Smooth muscle cell (in vitro differentiated cells): Measurements from ENCODE around the gene RPS27. TPM values are rescaled to one million over a fixed set of nuclear protein-coding genes. Genes with fewer than 3 reads are reported as not detected.
A peak's percentile ranks its signal among the peaks of the same experiment; 100 is the strongest.

Experiments
- DNase-seq: peaks from one replicate; lab custom pipeline; 2025; ENCODE audit not compliant: unreplicated experiment; lab: John Stamatoyannopoulos, UW
- H2AFZ ChIP-seq: fragments of 200-600 bp; sonication (generic); 2 replicates; pipeline ENCODE4 v1.6.0; 2016; ENCODE audit warnings: antibody characterized with exemption, low read depth, mild to moderate bottlenecking
- H3F3A ChIP-seq: fragments of 200-600 bp; sonication (generic); 2 replicates; pipeline ENCODE4 v1.6.0; 2017; ENCODE audit warnings: antibody characterized with exemption, low read depth
- H3K27ac ChIP-seq: fragments of 200-600 bp; sonication (generic); 2 replicates; pipeline ENCODE4 v1.5.1; 2016; ENCODE audit warnings: low read depth, mild to moderate bottlenecking
- H3K27me3 ChIP-seq: fragments of 200-600 bp; sonication (generic); 2 replicates; pipeline ENCODE4 v1.6.1; 2016; ENCODE audit warnings: low read depth, mild to moderate bottlenecking
- H3K36me3 ChIP-seq: fragments of 200-600 bp; sonication (generic); 2 replicates; pipeline ENCODE4 v1.5.1; 2016; ENCODE audit warnings: low read depth
- H3K4me1 ChIP-seq: fragments of 200-600 bp; sonication (generic); 2 replicates; pipeline ENCODE4 v1.5.1; 2016; ENCODE audit warnings: low read depth
- H3K4me2 ChIP-seq: fragments of 200-600 bp; sonication (generic); 2 replicates; pipeline ENCODE4 v1.6.0; 2016; ENCODE audit warnings: mild to moderate bottlenecking
- H3K4me3 ChIP-seq: fragments of 200-600 bp; sonication (generic); 2 replicates; pipeline ENCODE4 v1.5.1; 2016; ENCODE audit warnings: mild to moderate bottlenecking
- H3K79me2 ChIP-seq: fragments of 200-600 bp; sonication (generic); 2 replicates; pipeline ENCODE4 v1.6.0; 2016; ENCODE audit warnings: low read depth, mild to moderate bottlenecking
- H3K9ac ChIP-seq: fragments of 200-600 bp; sonication (generic); 2 replicates; pipeline ENCODE4 v1.6.0; 2016; ENCODE audit warnings: low read depth
- H3K9me3 ChIP-seq: fragments of 200-600 bp; sonication (generic); replicated peaks from 2 replicates; pipeline ENCODE4 v1.5.1; 2016; ENCODE audit warnings: low read depth
- H4K20me1 ChIP-seq: fragments of 200-600 bp; sonication (generic); 2 replicates; pipeline ENCODE4 v1.6.0; 2016; ENCODE audit warnings: low read depth
- CTCF ChIP-seq: fragments of 200-600 bp; sonication (generic); IDR thresholded peaks from 2 replicates; pipeline ENCODE4 v1.5.1; 2017; ENCODE audit warnings: borderline replicate concordance, mild to moderate bottlenecking, antibody characterized with exemption; ENCODE audit not compliant: insufficient read depth, poor library complexity, severe bottlenecking
- WGBS: methylation state at CpG from one replicate; pipeline ENCODE4 v1.1.7; 2016; ENCODE audit warnings: low lambda C conversion rate; 5-methylcytosine and 5-hydroxymethylcytosine counted together
- polyA plus RNA-seq: library from polyadenylated mRNA; unstranded; fragments of >200 nt; fragmentation: Nextera tagmentation; extraction: Ambion mirVana; gene quantifications from 2 replicates; pipeline ENCODE4 v1.2.1, GENCODE V29; 2016
- total RNA-seq: library from RNA; depleted of rRNA; stranded (reverse); fragments of >200 nt; gene quantifications from 2 replicates; pipeline ENCODE4 v1.2.3, GENCODE V29; 2014

The RPS27 gene
- total and polyA plus RNA-seq, 2 experiments from 2014 or later = 1,522 to 3,702 TPM

GRCh38 chr1:153960206-153960605, 30.4 kb upstream of the RPS27 start:
- DNase-seq = no peak
- Histone ChIP-seq H4K20me1 (peaks cover 41% of the 10 kb centered on the region), H3K36me3 (no peaks in the 10 kb centered on the region), H3K4me2 (no peak overlapping the region), H3K9ac (no peak overlapping the region), H3K9me3 (no peaks in the 10 kb centered on the region), H3F3A (peaks cover 4% of the 10 kb centered on the region), H3K79me2 (peaks cover 59% of the 10 kb centered on the region), H3K4me3 (no peak overlapping the region), H2AFZ (no peak overlapping the region), H3K27ac (no peak overlapping the region), H3K27me3 (no peaks in the 10 kb centered on the region), H3K4me1 (peaks cover 28% of the 10 kb centered on the region)
- no peak for TF ChIP-seq CTCF
- WGBS = 97% methylated on average over 11 of the region's 11 CpGs

- Histone ChIP-seq H3K4me2 (peak overlapping the region; percentile 89), H3K9ac (peak overlapping the region; percentile 93), H3F3A (peaks cover 4% of the 10 kb centered on the region), H3K27me3 (no peaks in the 10 kb centered on the region), H3K27ac (peak overlapping the region; percentile 93), H3K36me3 (no peaks in the 10 kb centered on the region), H3K4me3 (peak overlapping the region; percentile 77), H3K4me1 (peaks cover 28% of the 10 kb centered on the region), H3K79me2 (peaks cover 52% of the 10 kb centered on the region), H3K9me3 (no peaks in the 10 kb centered on the region), H4K20me1 (peaks cover 30% of the 10 kb centered on the region), H2AFZ (no peak overlapping the region)
- DNase-seq = no peak
- WGBS = 78% methylated on average over 4 of the region's 4 CpGs
- TF ChIP-seq CTCF = no peak
These were observed 29.1 kb upstream of the RPS27 start for GRCh38 chr1:153961421-153961820.

- 17% methylated on average over 16 of the region's 16 CpGs for WGBS
- Histone ChIP-seq H3F3A (peaks cover 10% of the 10 kb centered on the region), H3K9me3 (no peaks in the 10 kb centered on the region), H3K4me1 (peaks cover 26% of the 10 kb centered on the region), H2AFZ (peak overlapping the region; percentile 50), H3K79me2 (peaks cover 42% of the 10 kb centered on the region), H3K27ac (peak overlapping the region; percentile 93), H4K20me1 (peaks cover 21% of the 10 kb centered on the region), H3K9ac (peak overlapping the region; percentile 93), H3K4me2 (peak overlapping the region; percentile 89), H3K4me3 (peak overlapping the region; percentile 77), H3K36me3 (no peaks in the 10 kb centered on the region), H3K27me3 (no peaks in the 10 kb centered on the region)
- DNase-seq = no peak
- TF ChIP-seq CTCF = no peak
These were observed 28.2 kb upstream of the RPS27 start for GRCh38 chr1:153962088-153963029.
